ENCODE data around the gene REXO4. TPM values are rescaled to one million over a fixed set of nuclear protein-coding genes. Genes with fewer than 3 reads are reported as not detected.

Gene REXO4
- polyA plus RNA-seq, 1 of the 3 experiments (the other 2 are of a cell fraction) = 37.3 TPM

DNA sequence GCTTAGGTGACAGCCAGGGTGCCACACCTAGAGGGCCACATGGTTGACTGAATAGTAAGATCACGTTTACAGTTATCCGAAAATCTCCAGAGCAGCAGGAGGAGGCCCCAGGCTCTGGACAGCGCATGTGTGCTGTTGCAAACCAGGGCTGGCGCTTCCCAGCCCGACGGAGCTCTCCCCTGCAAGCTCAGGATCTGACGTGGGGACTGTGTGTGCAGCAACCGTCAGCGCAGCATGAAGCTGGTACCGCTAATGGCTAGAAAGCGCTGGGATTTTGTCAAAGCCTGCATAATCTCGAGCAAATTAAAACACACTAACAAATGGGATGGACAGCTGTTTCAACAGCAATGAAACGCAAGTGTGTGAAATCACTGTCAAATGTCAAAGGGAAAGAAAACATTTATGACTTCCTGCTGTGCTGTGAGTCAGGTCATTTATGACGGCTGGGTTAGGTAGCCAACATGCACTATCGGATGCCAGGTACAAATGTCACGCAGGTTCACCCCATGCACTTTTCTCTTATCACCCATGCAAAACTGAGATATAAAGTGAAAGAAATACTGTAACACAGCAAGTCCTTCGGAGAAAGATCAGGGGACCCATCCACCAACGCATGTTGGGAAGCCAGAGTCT, 49.4 kb downstream of the REXO4 start:
- WGBS (ENCODE audit: low lambda C conversion rate) = 83% methylated on average over 15 of the region's 18 CpGs
- peaks cover 99% of the 10 kb centered on the region for H3K79me2 ChIP-seq (ENCODE audit: insufficient read depth)
- H3K27ac ChIP-seq (ENCODE audit: low read depth in 2 of 2, low read length in 1 of 2) = peak overlapping the region in 1 of 2 experiments; percentile 43; a peak in 2 of 4 replicates
- no peak overlapping the region for H3K9ac ChIP-seq
- TF ChIP-seq MXI1 (IDR thresholded peaks at IDR 0.05; ENCODE audit: low read depth, low read length) (peak; percentile 94), GATA2 (CRISPR knock-in tag; IDR thresholded peaks at IDR 0.05) (peak; percentile 86), TEAD4 (IDR thresholded peaks at IDR 0.05; ENCODE audit: borderline replicate concordance, insufficient read depth) (no peak)
- peaks cover 91% of the 10 kb centered on the region for H4K20me1 ChIP-seq (ENCODE audit: insufficient read depth)
- H3K4me1 ChIP-seq (ENCODE audit: control insufficient read depth in 1 of 2, insufficient read depth in 2 of 2, low read depth in 1 of 2, low read length in 1 of 2) = peaks cover 0 to 37% of the 10 kb centered on the region in 2 experiments; a peak in 2 of 4 replicates
- ChIA-PET CTCF (interaction anchor here (1.6 to 2.7 kb wide), 2 partner anchors 12 to 118 kb away, joined by 3 to 7 read pairs; partner anchors contain the start of genes SURF1 and SURF2), POLR2A (interaction anchor here (0.9 kb wide), 1 partner anchor 11 kb away, joined by 3 read pairs; the partner anchor contains the start of genes SURF1 and SURF2)
- H3K4me2 ChIP-seq = no peak overlapping the region
- peak; percentile 79 for DNase-seq
- no peaks in the 10 kb centered on the region for H3K9me2 ChIP-seq
- H2AFZ ChIP-seq (ENCODE audit: low read depth) = no peak overlapping the region
- H3K36me3 ChIP-seq (replicated peaks in 1 of 2; ENCODE audit: control insufficient read depth in 1 of 2, insufficient read depth in 2 of 2, low read length in 1 of 2) = peaks cover 41 to 77% of the 10 kb centered on the region in 2 experiments
- H3K4me3 ChIP-seq (ENCODE audit: low read depth in 2 of 2, low read length in 1 of 2) = no peak overlapping the region
- H3F3A ChIP-seq (replicated peaks; ENCODE audit: insufficient read depth) = peaks cover 6% of the 10 kb centered on the region
- H3K27me3 ChIP-seq (ENCODE audit: insufficient read depth) = no peaks in the 10 kb centered on the region
- no peaks in the 10 kb centered on the region for H3K9me3 ChIP-seq

- peaks cover 0 to 36% of the 10 kb centered on the region in 2 experiments; a peak in 2 of 4 replicates for H3K4me1 ChIP-seq (ENCODE audit: control insufficient read depth in 1 of 2, insufficient read depth in 2 of 2, low read depth in 1 of 2, low read length in 1 of 2)
- no peak for DNase-seq
- TF ChIP-seq NRF1 (IDR thresholded peaks at IDR 0.05; ENCODE audit: low read depth, low read length) (no peak), PBX3 (IDR thresholded peaks at IDR 0.05) (no peak), TEAD4 (IDR thresholded peaks at IDR 0.05; ENCODE audit: borderline replicate concordance, insufficient read depth) (no peak), SIN3A (IDR thresholded peaks at IDR 0.05; ENCODE audit: borderline replicate concordance, low read depth, low read length) (no peak), CHD2 (IDR thresholded peaks at IDR 0.05; ENCODE audit: low read length, partially characterized antibody) (no peak), EZH2phosphoT487 (IDR thresholded peaks at IDR 0.05; ENCODE audit: borderline replicate concordance, low read depth) (no peak), RXRA (IDR thresholded peaks at IDR 0.05; ENCODE audit: borderline replicate concordance, low read depth) (no peak), CTCF (IDR thresholded peaks at IDR 0.05) (no peak), TCF12 (IDR thresholded peaks at IDR 0.05) (no peak)
- TF ChIP-seq, protein P1, sequence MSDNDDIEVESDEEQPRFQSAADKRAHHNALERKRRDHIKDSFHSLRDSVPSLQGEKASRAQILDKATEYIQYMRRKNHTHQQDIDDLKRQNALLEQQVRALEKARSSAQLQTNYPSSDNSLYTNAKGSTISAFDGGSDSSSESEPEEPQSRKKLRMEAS (IDR thresholded peaks at IDR 0.05; ENCODE audit: low read depth) = no peak
- TF ChIP-seq, protein P2, sequence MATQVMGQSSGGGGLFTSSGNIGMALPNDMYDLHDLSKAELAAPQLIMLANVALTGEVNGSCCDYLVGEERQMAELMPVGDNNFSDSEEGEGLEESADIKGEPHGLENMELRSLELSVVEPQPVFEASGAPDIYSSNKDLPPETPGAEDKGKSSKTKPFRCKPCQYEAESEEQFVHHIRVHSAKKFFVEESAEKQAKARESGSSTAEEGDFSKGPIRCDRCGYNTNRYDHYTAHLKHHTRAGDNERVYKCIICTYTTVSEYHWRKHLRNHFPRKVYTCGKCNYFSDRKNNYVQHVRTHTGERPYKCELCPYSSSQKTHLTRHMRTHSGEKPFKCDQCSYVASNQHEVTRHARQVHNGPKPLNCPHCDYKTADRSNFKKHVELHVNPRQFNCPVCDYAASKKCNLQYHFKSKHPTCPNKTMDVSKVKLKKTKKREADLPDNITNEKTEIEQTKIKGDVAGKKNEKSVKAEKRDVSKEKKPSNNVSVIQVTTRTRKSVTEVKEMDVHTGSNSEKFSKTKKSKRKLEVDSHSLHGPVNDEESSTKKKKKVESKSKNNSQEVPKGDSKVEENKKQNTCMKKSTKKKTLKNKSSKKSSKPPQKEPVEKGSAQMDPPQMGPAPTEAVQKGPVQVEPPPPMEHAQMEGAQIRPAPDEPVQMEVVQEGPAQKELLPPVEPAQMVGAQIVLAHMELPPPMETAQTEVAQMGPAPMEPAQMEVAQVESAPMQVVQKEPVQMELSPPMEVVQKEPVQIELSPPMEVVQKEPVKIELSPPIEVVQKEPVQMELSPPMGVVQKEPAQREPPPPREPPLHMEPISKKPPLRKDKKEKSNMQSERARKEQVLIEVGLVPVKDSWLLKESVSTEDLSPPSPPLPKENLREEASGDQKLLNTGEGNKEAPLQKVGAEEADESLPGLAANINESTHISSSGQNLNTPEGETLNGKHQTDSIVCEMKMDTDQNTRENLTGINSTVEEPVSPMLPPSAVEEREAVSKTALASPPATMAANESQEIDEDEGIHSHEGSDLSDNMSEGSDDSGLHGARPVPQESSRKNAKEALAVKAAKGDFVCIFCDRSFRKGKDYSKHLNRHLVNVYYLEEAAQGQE (IDR thresholded peaks at IDR 0.05; ENCODE audit: low read depth, low read length) = no peak
- no peaks in the 10 kb centered on the region for H3K9me3 ChIP-seq
- H3K79me2 ChIP-seq (ENCODE audit: insufficient read depth) = peaks cover 99% of the 10 kb centered on the region
- H3K27ac ChIP-seq (ENCODE audit: low read depth in 2 of 2, low read length in 1 of 2) = peak overlapping the region in 1 of 2 experiments; percentile 16; a peak in 1 of 4 replicates
- CTCF ChIA-PET = interaction anchor here (1.6 to 2.7 kb wide), 2 partner anchors 11 to 119 kb away, joined by 3 to 7 read pairs; partner anchors contain the start of genes SURF1 and SURF2
- POLR2A ChIA-PET = interaction anchor here (0.9 kb wide), 1 partner anchor 11 kb away, joined by 3 read pairs; the partner anchor contains the start of genes SURF1 and SURF2
- H3F3A ChIP-seq (replicated peaks; ENCODE audit: insufficient read depth) = peaks cover 12% of the 10 kb centered on the region
- H4K20me1 ChIP-seq (ENCODE audit: insufficient read depth) = peaks cover 90% of the 10 kb centered on the region
- no peak overlapping the region for H2AFZ ChIP-seq (ENCODE audit: low read depth)
- WGBS (ENCODE audit: low lambda C conversion rate) = 89% methylated on average over 10 of the region's 10 CpGs
- no peaks in the 10 kb centered on the region for H3K9me2 ChIP-seq
- no peak overlapping the region for H3K4me3 ChIP-seq (ENCODE audit: low read depth in 2 of 2, low read length in 1 of 2)
- H3K27me3 ChIP-seq (ENCODE audit: insufficient read depth) = no peaks in the 10 kb centered on the region
- no peak overlapping the region for H3K4me2 ChIP-seq
- peaks cover 41 to 80% of the 10 kb centered on the region in 2 experiments for H3K36me3 ChIP-seq (replicated peaks in 1 of 2; ENCODE audit: control insufficient read depth in 1 of 2, insufficient read depth in 2 of 2, low read length in 1 of 2)
- no peak overlapping the region for H3K9ac ChIP-seq
Measured at GRCh38 chr9:133367778-133368177, 50.0 kb downstream of the REXO4 start.
